Stimulated activated naive CD8-positive, alpha-beta T cell treated with anti-CD3 and anti-CD28 coated beads, Interleukin-15, amount 100 ng/mL, for 72 hours (primary cell): ENCODE measurements around the gene SERPINB12.

Source experiments
- ATAC-seq: fragments of 150-1000 bp; cut with Tn5 transposase; 2 replicates; pipeline ENCODE4 v1.10.0; 2021; ENCODE audit warnings: mild to moderate bottlenecking, moderate library complexity
- DNase-seq, 2 donors: peaks; one replicate each; pipeline ENCODE4 v3.0.0; 2021 to 2022
- H3K27ac Mint-ChIP-seq, 2 donors: one replicate each; pipeline ENCODE4 v1.8.0; 2022; ENCODE audit warnings: mild to moderate bottlenecking in 2 of 2, mixed read lengths in 2 of 2, moderate library complexity in 2 of 2
- H3K27me3 Mint-ChIP-seq: one replicate; pipeline ENCODE4 v1.8.0; 2022; ENCODE audit warnings: mixed read lengths
- H3K4me1 Mint-ChIP-seq: one replicate; pipeline ENCODE4 v1.8.0; 2022; ENCODE audit warnings: mild to moderate bottlenecking, mixed read lengths
- H3K4me3 Mint-ChIP-seq, 2 donors: one replicate each; pipeline ENCODE4 v1.8.0; 2022; ENCODE audit warnings: mild to moderate bottlenecking in 2 of 2, mixed read lengths in 2 of 2, moderate library complexity in 1 of 2
- H3K9me3 Mint-ChIP-seq, 2 donors: one replicate each; pipeline ENCODE4 v1.8.0; 2022; ENCODE audit warnings: mixed read lengths in 2 of 2

Gene SERPINB12

GRCh38 chr18:63613420-63613819, 71.3 kb downstream of the SERPINB12 start:
- no peak for DNase-seq
- no peaks in the 10 kb centered on the region for H3K27me3 Mint-ChIP-seq
- no peak overlapping the region for H3K4me3 Mint-ChIP-seq
- H3K9me3 Mint-ChIP-seq: no peaks in the 10 kb centered on the region
- ATAC-seq: peak; percentile 12
- H3K4me1 Mint-ChIP-seq: no peaks in the 10 kb centered on the region
- H3K27ac Mint-ChIP-seq: peak overlapping the region in 1 of 2 donors; percentile 13

- ATAC-seq (no peak), DNase-seq (no peak)
- H3K27ac Mint-ChIP-seq: no peak overlapping the region
- no peak overlapping the region for H3K4me3 Mint-ChIP-seq
- no peaks in the 10 kb centered on the region for H3K27me3 Mint-ChIP-seq
- H3K4me1 Mint-ChIP-seq: no peaks in the 10 kb centered on the region
- peaks cover 0 to 11% of the 10 kb centered on the region in 2 donors for H3K9me3 Mint-ChIP-seq
These were observed 75.1 kb downstream of the SERPINB12 start for GRCh38 chr18:63617049-63617914.

- no peaks in the 10 kb centered on the region for H3K27me3 Mint-ChIP-seq
- no peak for DNase-seq
- H3K27ac Mint-ChIP-seq: no peak overlapping the region
- no peak for ATAC-seq
- H3K4me1 Mint-ChIP-seq: no peaks in the 10 kb centered on the region
- H3K4me3 Mint-ChIP-seq: no peak overlapping the region
- H3K9me3 Mint-ChIP-seq: peaks cover 3 to 14% of the 10 kb centered on the region in 2 donors
These were observed 75.7 kb downstream of the SERPINB12 start for GRCh38 chr18:63617915-63618234.
